DMS53 (cell line): ENCODE data around the gene AP1AR.
"Not testable (repeated sequence)": the region's sequence is repeated elsewhere in the genome, so short reads cannot be mapped to it uniquely, and the experiment has no call there.

ENCODE experiments used
- DNase-seq: peaks from one replicate; lab custom pipeline; 2025; lab: John Stamatoyannopoulos, UW

AP1AR gene

DNA sequence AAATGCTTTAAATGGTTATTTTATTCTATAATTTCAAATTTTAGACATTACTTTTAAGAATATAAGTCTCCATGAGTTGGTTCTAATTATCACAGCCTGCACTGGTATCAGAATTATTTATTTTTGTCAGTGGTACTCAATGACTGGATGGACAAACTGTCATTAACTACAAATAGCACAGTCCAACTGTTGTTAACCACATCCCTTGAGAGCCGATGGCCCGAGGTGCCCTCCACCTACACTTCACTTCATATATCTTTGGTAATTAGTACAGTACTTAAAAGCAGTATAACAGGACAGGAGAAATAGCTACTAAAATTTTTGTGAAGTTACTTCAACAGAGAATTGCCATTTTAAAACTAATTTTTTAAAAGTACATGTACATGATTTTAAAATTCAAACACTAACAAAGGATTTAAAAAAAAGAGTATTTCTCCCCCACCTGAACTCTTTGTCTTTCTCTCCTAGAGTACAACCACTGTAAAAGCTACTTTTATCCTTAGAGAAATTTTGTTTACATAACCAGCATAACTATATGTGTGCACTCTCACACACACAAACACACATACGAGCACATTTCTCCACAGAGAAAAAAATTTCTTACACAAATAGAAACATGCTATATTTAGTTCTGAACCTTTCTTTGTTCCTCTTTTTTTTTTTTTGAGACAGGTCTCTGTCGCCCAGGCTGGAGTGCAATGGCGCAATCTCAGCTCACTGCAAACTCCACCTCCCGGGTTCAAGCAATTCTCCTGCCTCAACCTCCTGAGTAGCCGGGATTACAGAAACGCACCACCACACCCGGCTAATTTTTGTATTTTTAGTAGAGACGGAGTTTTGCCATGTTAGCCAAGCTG is 47.7 kb downstream of the AP1AR start:
- DNase-seq, result no peak

DNA sequence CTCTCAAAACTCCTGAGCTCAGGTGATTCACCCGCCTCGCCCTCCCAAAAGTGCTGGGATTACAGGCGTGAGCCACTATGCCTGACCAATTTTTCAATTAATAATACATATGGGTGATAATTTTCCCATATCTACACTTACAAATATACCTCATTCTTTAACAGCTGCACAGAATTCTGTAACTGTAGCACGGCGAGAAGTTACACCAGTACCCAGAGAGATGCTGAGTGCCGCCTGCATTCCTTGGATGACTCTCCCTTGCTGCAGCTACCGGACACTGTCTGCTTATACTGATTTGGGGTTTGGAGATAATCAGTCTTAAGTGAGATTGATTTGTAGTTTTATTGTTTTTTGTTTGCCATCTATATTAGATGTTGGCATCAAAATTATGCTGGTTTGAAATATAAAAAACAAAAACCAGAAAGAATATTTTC is 48.3 kb downstream of the AP1AR start:
- no peak for DNase-seq

- no peak for DNase-seq
Observed at GRCh38 chr4:112280386-112281056, 48.9 kb downstream of the AP1AR start.

DNA sequence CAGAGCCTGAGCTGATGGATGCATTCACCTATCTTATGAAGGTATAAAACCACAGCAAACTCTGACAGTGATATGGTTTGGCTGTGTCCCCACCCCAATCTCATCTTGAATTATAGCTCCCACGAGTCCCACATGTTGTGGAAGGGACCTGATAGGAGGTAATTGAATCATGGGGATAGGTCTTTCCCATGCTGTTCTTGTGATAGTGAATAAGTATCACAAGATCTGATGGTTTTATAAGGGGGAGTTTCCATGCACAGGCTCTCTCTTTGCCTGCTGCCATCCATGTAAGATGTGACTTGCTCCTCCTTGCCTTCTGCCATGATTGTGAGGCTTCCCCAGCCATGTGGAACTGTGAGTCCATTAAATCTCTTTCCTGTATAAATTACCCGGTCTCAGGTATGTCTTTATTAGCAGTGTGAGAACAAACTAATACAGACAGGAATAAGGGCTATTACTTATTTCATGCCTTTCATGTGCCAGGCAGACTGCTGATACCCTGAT is 50.4 kb downstream of the AP1AR start:
- not testable (repeated sequence) for DNase-seq

GRCh38 chr4:112282860-112283667 is 51.5 kb downstream of the AP1AR start:
- DNase-seq, result no peak

DNA sequence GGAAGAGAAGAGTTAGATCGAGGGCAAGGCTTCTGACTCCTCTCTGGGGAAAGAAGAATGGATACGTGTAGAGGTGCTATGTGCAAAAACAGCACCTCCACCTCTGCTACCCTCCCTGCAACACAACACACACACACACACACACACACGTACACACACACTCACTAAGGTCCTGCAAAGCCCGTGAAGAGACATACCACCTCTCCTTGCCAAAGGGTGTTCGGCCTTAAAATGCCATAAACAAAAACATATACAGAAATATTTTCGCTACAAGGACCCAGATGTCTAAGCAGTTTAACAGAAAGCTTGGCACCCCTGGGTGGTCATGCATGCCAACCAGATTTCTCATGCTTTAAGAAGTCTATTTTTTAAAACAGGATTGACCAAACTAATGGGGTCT is 52.6 kb downstream of the AP1AR start:
- DNase-seq, result peak; percentile 27

DNA sequence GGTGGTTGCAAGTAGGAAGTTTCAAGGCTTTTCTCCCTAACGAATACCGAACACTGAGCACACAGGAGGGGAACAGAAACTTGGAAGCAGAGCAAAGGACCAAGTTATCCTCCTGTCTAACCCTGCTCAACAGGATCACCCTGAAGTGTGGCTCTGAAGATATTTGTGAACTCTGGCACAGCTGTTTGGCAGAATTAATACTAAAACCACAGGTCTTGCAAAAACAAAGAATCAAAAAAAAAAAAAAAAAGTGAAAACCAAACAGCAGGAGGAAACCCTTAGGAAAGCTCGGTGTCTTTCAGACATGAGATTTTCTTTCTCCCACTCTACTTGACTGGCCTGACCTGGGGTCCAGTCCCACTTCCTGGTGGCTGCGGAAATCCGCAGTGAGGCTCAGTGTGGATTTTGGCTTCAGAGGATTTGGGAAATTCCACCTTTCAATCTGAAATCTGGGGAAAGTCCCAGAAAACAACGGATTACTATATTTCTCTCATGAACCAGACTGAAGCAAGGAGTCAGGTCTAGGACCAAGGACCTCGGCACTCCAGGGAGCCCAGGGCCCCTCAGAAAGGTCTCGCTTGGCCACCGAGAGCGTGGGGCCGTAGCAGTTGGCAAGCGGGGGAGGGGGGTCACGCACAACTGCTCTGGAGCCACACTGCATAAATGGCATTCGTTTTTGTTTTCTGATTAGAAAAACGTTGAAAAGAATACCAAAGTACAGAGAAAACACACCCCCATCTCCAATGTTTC is 53.2 kb downstream of the AP1AR start:
- peak; percentile 50 for DNase-seq

DNA sequence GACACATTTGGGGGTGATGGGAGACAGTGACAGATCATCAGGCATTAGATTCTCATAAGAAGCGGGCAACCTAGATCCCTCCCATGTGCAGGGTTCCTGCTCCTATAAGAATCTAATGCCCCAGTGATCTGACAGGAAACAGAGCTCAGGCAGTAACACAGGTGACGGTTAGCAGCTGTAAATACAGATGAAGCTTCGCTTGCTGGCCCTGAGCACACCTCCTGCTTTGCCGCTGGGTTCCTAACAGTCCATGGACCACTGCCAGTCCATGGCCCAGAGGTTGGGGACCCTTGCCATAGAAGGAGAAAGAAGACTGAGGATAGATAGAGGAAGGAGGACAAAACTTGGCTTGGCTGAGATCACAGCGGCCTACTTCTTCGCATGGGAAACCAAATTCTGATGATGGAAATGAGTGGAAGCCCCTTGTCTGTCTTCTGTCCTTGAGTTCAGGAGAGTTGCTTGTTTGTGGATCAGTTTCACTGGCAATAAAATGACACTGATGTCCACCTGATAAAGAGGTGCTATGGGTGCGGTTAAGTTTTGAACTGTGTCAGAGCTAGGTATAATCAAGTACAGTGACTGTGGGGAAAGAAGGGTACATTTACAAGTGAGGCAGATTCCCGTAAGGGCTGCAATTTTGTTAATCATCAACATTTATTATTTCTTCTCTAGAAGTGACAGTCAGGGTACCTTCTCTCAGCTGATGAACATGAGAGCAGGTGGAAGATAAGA is 55.8 kb downstream of the AP1AR start:
- peak; percentile 7 for DNase-seq

DNA sequence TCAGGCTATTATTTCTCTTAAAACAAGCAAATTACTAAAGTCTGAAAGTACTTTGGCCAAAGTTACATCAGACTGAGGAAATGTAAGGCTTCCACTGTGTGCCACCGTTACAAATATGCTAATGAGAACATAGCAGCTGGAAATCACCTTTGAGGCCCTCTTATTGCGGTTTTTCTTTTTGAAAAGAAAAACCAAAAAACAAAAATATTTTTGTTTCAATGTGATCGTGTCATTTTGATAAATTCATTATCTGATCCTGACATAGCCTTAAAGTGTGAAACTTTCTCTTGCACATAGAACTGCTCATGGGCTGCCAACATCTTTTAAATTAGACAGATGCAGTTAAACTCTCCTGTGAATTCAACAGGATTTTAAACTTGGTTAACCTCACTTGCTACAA is 56.9 kb downstream of the AP1AR start:
- DNase-seq, result no peak

- DNase-seq, result no peak
Observed at GRCh38 chr4:112289407-112290253, 58.0 kb downstream of the AP1AR start.

- no peak for DNase-seq
Observed at GRCh38 chr4:112290341-112290740, 58.8 kb downstream of the AP1AR start.

DNA sequence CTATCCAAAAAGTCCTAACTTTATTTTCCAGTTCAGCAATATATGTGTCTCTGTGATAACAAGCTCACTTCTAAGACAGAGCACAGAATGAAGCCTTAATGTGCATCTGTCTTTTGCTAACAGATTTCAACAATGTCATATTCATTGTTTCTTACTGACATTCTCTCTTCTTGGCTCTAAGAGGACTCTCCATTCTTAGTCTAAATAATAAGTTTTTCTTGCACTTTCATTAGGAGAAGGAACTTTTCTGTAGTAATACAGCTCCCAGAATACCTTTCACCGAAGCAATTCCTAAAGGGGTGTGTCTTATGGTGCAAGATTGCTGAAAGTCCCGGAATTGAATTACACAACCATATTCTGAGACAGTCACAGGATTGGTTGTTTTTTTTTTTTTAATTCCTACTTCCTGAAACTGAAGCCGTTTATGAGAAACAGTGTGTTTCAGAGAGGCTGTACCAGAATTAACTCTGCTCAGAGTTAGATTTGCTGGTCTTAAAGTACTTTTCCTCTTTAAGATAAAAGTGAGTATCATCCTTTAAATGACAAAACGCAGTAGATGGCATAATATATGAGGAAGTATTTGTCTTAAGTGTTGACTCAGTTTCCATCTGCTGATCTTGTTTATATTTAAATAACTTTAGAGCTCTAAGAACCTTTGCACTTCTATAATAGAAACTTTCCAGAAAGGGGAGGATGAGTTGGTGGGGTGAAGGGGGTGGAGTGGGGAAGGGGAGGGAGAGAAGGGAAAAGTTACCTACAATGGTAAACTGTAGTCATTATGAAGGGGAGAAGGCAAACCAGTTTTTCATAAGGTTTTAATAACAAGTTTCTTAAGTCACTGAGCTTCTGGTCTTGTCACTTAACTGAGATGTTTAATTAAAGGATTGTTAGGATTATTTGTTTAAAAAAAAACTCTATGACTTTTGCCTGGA is 65.6 kb downstream of the AP1AR start, which contains the start of gene ALPK1:
ALPK1 (plus strand) TSS at position 421 of the 932 bp plus-strand sequence.
- DNase-seq, result peak; percentile 70

GRCh38 chr4:112299721-112300120 is 68.1 kb downstream of the AP1AR start:
- DNase-seq, result no peak

GRCh38 chr4:112302320-112303274 is 71.0 kb downstream of the AP1AR start:
- DNase-seq, result no peak

DNA sequence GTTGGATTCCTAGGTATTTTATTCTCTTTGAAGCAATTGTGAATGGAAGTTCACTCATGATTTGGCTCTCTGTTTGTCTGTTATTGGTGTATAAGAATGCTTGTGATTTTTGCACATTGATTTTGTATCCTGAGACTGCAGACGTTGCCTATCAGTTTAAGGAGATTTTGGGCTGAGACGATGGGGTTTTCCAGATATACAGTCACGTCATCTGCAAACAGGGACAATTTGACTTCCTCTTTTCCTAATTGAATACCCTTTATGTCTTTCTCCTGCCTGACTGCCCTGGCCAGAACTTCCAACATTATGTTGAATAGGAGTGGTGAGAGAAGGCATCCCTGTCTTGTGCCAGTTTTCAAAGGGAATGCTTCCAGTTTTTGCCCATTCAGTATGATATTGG is 73.9 kb downstream of the AP1AR start:
- not testable (repeated sequence) for DNase-seq

- DNase-seq, result not testable (repeated sequence)
Observed at GRCh38 chr4:112309263-112309791, 77.7 kb downstream of the AP1AR start.

DNA sequence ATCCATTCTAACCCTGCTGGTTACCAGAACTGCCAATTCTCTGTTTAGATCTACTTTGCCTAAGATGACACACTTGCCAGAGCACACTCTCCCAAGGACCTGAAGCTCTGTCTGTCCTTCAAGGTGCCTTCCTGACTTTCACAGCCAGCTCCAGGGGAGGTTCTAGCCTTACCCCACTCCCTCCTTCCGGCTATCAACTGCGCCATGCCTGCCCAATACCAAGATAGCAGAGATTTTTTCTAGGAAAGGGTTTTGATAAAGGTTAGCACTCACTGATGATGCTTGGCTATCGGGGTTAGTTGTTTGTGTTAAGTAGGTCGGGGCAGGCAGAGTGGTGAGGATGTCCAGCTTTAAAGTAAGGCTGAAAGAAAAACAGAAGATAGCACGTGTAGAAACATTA is 79.9 kb downstream of the AP1AR start:
- DNase-seq, result no peak
